Hepatocyte (in vitro differentiated cells): ENCODE measurements around the gene RAB3GAP1.

ENCODE experiments used
- CTCF ChIP-seq: fragments of 200-600 bp; sonication (generic); IDR thresholded peaks from 2 replicates; pipeline ENCODE4 v1.5.1; 2016; ENCODE audit warnings: antibody characterized with exemption, mild to moderate bottlenecking; ENCODE audit not compliant: poor library complexity
- EZH2 ChIP-seq: fragments of 200-600 bp; sonication (generic); IDR thresholded peaks from 2 replicates; pipeline ENCODE4 v1.6.1; 2016; ENCODE audit warnings: antibody characterized with exemption, mild to moderate bottlenecking, borderline replicate concordance
- EZH2phosphoT487 ChIP-seq: fragments of 200-600 bp; sonication (generic); IDR thresholded peaks from one replicate; pipeline ENCODE4 v1.6.1; 2018; ENCODE audit warnings: antibody characterized with exemption, mild to moderate bottlenecking, low read depth, moderate library complexity; ENCODE audit not compliant: unreplicated experiment, severe bottlenecking

- TF ChIP-seq CTCF (no peak), EZH2 (no peak), EZH2phosphoT487 (no peak)
These were observed 14.6 kb downstream of the RAB3GAP1 start for GRCh38 chr2:135066710-135067109.
